HepG2 (cell line): ENCODE data around the gene ABCC3.

ENCODE experiments used
- CEBPB ChIP-seq: IDR thresholded peaks from 2 replicates; pipeline ENCODE4 v1.6.1; 2011; ENCODE audit warnings: low read depth, low read length, improper control_type of control experiment, borderline replicate concordance
- CREM ChIP-seq, 2 experiments: sonication (generic) in 1 of 2; formaldehyde crosslinking in 1 of 2; IDR thresholded peaks; 2 replicates each; pipeline versions ENCODE4 v1.4.0 to v1.6.1; 2016 to 2020; ENCODE audit warnings: antibody characterized with exemption in 1 of 2, mild to moderate bottlenecking in 1 of 2, missing genetic modification reagents in 1 of 2
- CTCF ChIP-seq: sonication (generic); formaldehyde crosslinking; IDR thresholded peaks from 2 replicates; pipeline ENCODE4 v1.5.0; 2020; ENCODE audit warnings: mild to moderate bottlenecking, missing genetic modification reagents, moderate library complexity
- EZH2 ChIP-seq: conservative IDR thresholded peaks from 2 replicates; pipeline ENCODE4 v1.6.1; 2012; ENCODE audit warnings: mild to moderate bottlenecking, low read depth, low read length, moderate library complexity
- FOXP4 ChIP-seq: sonication (generic); formaldehyde crosslinking; IDR thresholded peaks from 2 replicates; pipeline ENCODE4 v1.4.0; 2020; ENCODE audit warnings: missing genetic modification reagents
- MAFF ChIP-seq: IDR thresholded peaks from 2 replicates; pipeline ENCODE4 v1.6.1; 2011; ENCODE audit warnings: low read depth, low read length, improper control_type of control experiment
- MTA3 ChIP-seq: sonication (generic); formaldehyde crosslinking; IDR thresholded peaks from 2 replicates; pipeline ENCODE4 v1.4.0; 2020; ENCODE audit warnings: missing genetic modification reagents
- PCBP2 ChIP-seq: fragments of 200-400 bp; formaldehyde crosslinking; optimal IDR thresholded peaks from 2 replicates; pipeline ENCODE3; 2018; ENCODE audit warnings: low read length, low read depth; ENCODE audit not compliant: poor library complexity, severe bottlenecking
- REL ChIP-seq: sonication (generic); formaldehyde crosslinking; conservative IDR thresholded peaks from 2 replicates; pipeline ENCODE4 v1.8.0; 2022; ENCODE audit warnings: mild to moderate bottlenecking, missing genetic modification reagents, moderate library complexity
- REST ChIP-seq, 2 experiments: IDR thresholded peaks; 2 replicates each; pipeline ENCODE4 v1.6.1; 2011 to 2012; ENCODE audit warnings: low read length in 2 of 2, borderline replicate concordance in 1 of 2, low read depth in 1 of 2, mild to moderate bottlenecking in 1 of 2, moderate library complexity in 1 of 2
- SRSF9 ChIP-seq: fragments of 200-400 bp; formaldehyde crosslinking; IDR thresholded peaks from 2 replicates; pipeline ENCODE4 v1.6.1; 2018; ENCODE audit warnings: borderline replicate concordance, mild to moderate bottlenecking, low read depth, low read length; ENCODE audit not compliant: insufficient read depth, poor library complexity, severe bottlenecking
- TIGD3 ChIP-seq: sonication (generic); formaldehyde crosslinking; IDR thresholded peaks from 2 replicates; pipeline ENCODE4 v1.5.1; 2020; ENCODE audit warnings: mild to moderate bottlenecking, missing genetic modification reagents, borderline replicate concordance
- ZBTB37 ChIP-seq: sonication (generic); formaldehyde crosslinking; IDR thresholded peaks from 2 replicates; pipeline ENCODE4 v1.4.0; 2020; ENCODE audit warnings: mild to moderate bottlenecking, missing genetic modification reagents
- ZNF3 ChIP-seq: IDR thresholded peaks from 2 replicates; pipeline ENCODE4 v1.7.0; 2017; ENCODE audit warnings: inconsistent platforms

GRCh38 chr17:50593321-50593720, 41.4 kb upstream of the ABCC3 start:
- TF ChIP-seq CREM (IDR thresholded peaks at IDR 0.05) (no peak), CREM (CRISPR knock-in tag; IDR thresholded peaks at IDR 0.05) (no peak), EZH2 (no peak), MAFF (no peak), CTCF (CRISPR knock-in tag) (no peak), ZBTB37 (no peak), MTA3 (CRISPR knock-in tag) (no peak), TIGD3 (no peak), REST (IDR thresholded peaks at IDR 0.05; ENCODE audit: borderline replicate concordance in 1 of 2, low read depth in 1 of 2, low read length in 2 of 2) (no peak), REL (CRISPR knock-in tag) (no peak), ZNF3 (CRISPR knock-in tag) (no peak), FOXP4 (no peak), CEBPB (no peak), PCBP2 (no peak), SRSF9 (no peak)
